MG63 (cell line): ENCODE results near the gene PAPPA2. TPM values are rescaled to one million over a fixed set of nuclear protein-coding genes. Genes with fewer than 3 reads are reported as not detected.

Experiments
- DNase-seq: peaks from one replicate; pipeline ENCODE4 v3.0.0-alpha.2; 2020
- H3K27me3 ChIP-seq: fragments of 250-450 bp; sonication (Bioruptor Pico); 2 replicates; pipeline ENCODE4 v1.5.1; 2020; ENCODE audit warnings: mild to moderate bottlenecking, moderate library complexity
- H3K36me3 ChIP-seq: fragments of 250-450 bp; sonication (Bioruptor Pico); 2 replicates; pipeline ENCODE4 v1.5.1; 2020; ENCODE audit warnings: mild to moderate bottlenecking, moderate library complexity
- H3K4me3 ChIP-seq: fragments of 250-450 bp; sonication (Bioruptor Pico); 2 replicates; pipeline ENCODE4 v1.5.1; 2020; ENCODE audit warnings: mild to moderate bottlenecking, moderate library complexity
- H3K9me3 ChIP-seq: fragments of 250-450 bp; sonication (Bioruptor Pico); 2 replicates; pipeline ENCODE4 v1.5.1; 2020; ENCODE audit warnings: mild to moderate bottlenecking, moderate library complexity
- total RNA-seq: library from RNA; depleted of rRNA; stranded (reverse); fragments of >200 nt; shearing (Covaris generic); gene quantifications from 2 replicates; pipeline ENCODE4 v1.2.3, GENCODE V29; 2014; ENCODE audit warnings: low replicate concordance

Gene PAPPA2
- total RNA-seq, 1 experiment from 2014 or later: 0.53 TPM

GRCh38 chr1:176479971-176480370 lies 17.0 kb downstream of the PAPPA2 start:
- no peaks in the 10 kb centered on the region; the same call in 1 of the 2 replicates for H3K27me3 ChIP-seq
- DNase-seq: no peak
- H3K9me3 ChIP-seq: no peaks in the 10 kb centered on the region
- no peaks in the 10 kb centered on the region for H3K36me3 ChIP-seq
- no peak overlapping the region for H3K4me3 ChIP-seq

GRCh38 chr1:176480750-176481149 lies 17.8 kb downstream of the PAPPA2 start:
- DNase-seq: no peak
- Histone ChIP-seq H3K4me3 (no peak overlapping the region), H3K27me3 (no peaks in the 10 kb centered on the region; the same call in 1 of the 2 replicates), H3K36me3 (no peaks in the 10 kb centered on the region), H3K9me3 (no peaks in the 10 kb centered on the region)

DNA sequence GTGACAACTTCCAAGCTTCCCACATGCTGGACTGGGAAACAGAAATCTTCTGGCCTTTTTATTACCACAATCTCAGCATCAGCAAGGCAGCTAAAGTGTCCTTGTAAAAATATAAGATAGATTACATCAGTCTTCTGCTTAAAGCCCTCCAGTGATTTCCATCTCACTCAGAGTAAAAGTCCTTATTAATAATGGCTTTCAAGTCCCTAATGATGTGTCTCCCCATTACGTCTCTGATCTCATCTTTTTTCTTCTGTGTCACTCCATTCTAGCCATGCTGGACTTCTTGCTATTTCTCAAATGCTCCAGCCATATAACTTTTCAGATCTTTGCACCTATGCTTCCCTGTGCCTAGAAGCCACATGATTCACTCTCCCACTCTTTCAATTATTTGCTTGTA lies 22.1 kb downstream of the PAPPA2 start:
- no peak overlapping the region for H3K4me3 ChIP-seq
- no peaks in the 10 kb centered on the region; the same call in 1 of the 2 replicates for H3K27me3 ChIP-seq
- no peak for DNase-seq
- H3K9me3 ChIP-seq: no peaks in the 10 kb centered on the region
- no peaks in the 10 kb centered on the region for H3K36me3 ChIP-seq

- Histone ChIP-seq H3K9me3 (no peaks in the 10 kb centered on the region), H3K4me3 (no peak overlapping the region), H3K27me3 (no peaks in the 10 kb centered on the region), H3K36me3 (no peaks in the 10 kb centered on the region)
- DNase-seq: no peak
These were observed 31.5 kb downstream of the PAPPA2 start for GRCh38 chr1:176494436-176494835.

DNA sequence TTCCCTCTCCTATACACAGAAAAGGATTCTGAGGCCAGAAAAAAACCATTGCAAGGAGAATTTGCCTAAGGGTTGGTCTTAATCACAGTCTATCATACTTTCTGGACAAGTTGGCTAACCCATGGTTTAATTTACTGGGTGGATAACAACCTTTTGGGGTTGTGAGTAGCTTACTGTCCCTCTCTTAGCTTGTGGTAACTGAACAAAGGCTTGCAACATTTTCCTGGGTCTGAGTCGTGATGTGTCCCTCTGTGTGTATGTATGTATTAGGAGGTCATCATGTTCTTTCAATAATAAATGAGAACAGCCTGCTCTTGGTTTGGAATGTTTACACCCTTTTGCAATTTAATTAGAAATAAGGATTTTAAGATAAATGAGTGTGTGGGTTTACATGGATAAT lies 36.7 kb downstream of the PAPPA2 start:
- DNase-seq: no peak
- Histone ChIP-seq H3K4me3 (no peak overlapping the region), H3K36me3 (no peaks in the 10 kb centered on the region), H3K27me3 (peaks cover 5% of the 10 kb centered on the region; the same call in 1 of the 2 replicates), H3K9me3 (no peaks in the 10 kb centered on the region)

- DNase-seq: no peak
- H3K9me3 ChIP-seq: no peaks in the 10 kb centered on the region
- no peak overlapping the region for H3K4me3 ChIP-seq
- H3K36me3 ChIP-seq: no peaks in the 10 kb centered on the region
- peaks cover 13% of the 10 kb centered on the region for H3K27me3 ChIP-seq
These were observed 38.6 kb downstream of the PAPPA2 start for GRCh38 chr1:176501599-176501998.

DNA sequence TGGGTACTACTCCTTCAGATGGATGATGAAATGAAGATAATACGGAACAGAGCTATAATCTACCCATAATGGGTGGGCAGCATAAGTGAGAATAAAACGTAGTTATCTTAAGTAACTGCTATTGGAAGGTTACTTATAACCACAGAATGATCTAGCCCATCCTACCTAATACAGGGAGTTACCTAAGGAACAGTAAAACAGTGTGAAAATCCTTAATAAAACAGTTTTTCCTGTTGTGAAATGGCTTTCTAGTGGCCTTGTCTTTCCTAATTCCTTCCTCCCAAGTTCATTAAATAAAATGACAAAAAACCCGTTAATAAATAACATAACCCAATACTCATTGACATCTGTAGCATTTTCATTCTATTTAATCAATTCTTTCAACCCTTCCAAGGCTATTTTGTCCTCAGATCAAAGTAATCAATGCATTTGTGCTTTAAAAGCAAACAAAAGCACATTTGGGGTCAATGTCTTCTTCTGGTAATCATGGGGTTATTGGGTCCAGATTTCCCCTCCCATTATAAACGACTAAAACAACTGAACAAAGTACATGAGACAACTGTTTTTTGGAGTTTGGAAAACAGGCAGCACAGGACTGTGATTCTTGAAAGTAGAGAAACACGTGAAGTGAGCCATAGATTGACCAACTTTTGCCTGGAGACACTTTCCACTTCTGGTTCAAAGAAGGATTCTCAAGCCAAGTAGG lies 42.0 kb downstream of the PAPPA2 start:
- H3K36me3 ChIP-seq: no peaks in the 10 kb centered on the region
- DNase-seq: no peak
- no peak overlapping the region for H3K4me3 ChIP-seq
- peaks cover 17% of the 10 kb centered on the region for H3K27me3 ChIP-seq
- no peaks in the 10 kb centered on the region for H3K9me3 ChIP-seq

DNA sequence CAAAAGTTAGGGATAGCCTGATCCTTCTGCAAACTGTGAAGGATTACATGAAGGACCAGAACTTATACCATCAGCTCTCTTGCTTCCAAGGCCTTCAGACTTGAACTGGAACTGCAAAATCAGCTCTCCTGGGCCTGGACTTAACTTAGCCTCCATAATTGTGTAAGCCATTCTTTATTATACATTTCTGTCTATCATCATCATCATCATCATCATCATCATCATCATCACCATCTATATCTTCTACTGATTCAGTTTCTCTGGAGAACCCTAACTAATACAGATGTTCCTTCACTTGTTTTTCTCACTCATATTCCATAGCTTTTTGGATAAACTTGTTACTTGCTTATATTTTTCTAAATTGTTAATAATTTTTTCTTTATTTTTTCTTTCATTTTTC lies 50.0 kb downstream of the PAPPA2 start:
- H3K9me3 ChIP-seq: no peaks in the 10 kb centered on the region
- DNase-seq: no peak
- peaks cover 2% of the 10 kb centered on the region; the same call in 1 of the 2 replicates for H3K27me3 ChIP-seq
- no peaks in the 10 kb centered on the region for H3K36me3 ChIP-seq
- no peak overlapping the region for H3K4me3 ChIP-seq

DNA sequence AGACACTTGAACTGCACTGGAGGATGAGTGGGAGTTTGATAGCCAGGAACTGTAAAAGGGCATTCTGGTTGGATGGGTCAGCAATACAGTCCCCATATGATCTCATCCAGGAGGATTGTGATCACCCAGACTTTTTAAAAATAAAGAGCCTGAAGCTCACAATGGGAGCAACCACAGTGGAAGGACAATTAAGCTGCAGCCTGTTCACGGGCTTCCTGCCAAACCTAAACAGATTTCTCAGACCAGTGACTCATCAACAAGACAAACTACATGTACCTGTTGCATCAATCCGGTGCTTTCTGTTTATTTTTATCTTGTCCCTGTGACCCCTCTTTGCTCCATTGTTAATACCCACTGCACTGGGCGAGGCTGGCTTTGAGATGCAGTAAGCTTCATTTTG lies 52.3 kb downstream of the PAPPA2 start:
- no peaks in the 10 kb centered on the region for H3K36me3 ChIP-seq
- no peak overlapping the region for H3K4me3 ChIP-seq
- H3K27me3 ChIP-seq: no peaks in the 10 kb centered on the region
- peak; percentile 47 for DNase-seq
- no peaks in the 10 kb centered on the region for H3K9me3 ChIP-seq

GRCh38 chr1:176517484-176517883 lies 54.5 kb downstream of the PAPPA2 start:
- Histone ChIP-seq H3K4me3 (no peak overlapping the region), H3K36me3 (no peaks in the 10 kb centered on the region), H3K9me3 (no peaks in the 10 kb centered on the region), H3K27me3 (no peaks in the 10 kb centered on the region)
- DNase-seq: peak; percentile 6

DNA sequence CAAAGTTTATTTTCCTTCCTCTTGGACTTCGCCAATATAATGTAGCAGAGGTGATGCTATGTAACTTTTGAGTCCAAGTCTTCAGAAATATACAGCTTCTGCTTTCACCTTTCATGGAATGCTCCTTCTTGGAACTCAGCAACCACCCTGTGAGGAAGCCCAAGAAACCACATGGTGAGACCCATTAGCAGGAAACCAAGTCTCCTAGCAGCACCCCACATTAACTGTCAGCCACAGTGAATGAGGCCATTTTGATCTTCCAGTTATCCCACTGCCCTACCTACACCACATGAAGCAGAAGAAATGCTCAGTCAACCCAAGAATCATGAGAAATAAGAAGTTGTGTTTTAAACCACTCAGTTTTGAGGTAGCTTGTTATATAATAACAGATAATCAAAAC lies 58.2 kb downstream of the PAPPA2 start:
- no peak for DNase-seq
- Histone ChIP-seq H3K27me3 (no peaks in the 10 kb centered on the region), H3K4me3 (no peak overlapping the region), H3K36me3 (no peaks in the 10 kb centered on the region), H3K9me3 (no peaks in the 10 kb centered on the region)

- H3K9me3 ChIP-seq: no peaks in the 10 kb centered on the region
- no peak for DNase-seq
- H3K4me3 ChIP-seq: no peak overlapping the region
- H3K27me3 ChIP-seq: no peaks in the 10 kb centered on the region
- no peaks in the 10 kb centered on the region for H3K36me3 ChIP-seq
These were observed 59.4 kb downstream of the PAPPA2 start for GRCh38 chr1:176522310-176522845.

GRCh38 chr1:176529395-176530090 lies 66.6 kb downstream of the PAPPA2 start:
- no peaks in the 10 kb centered on the region for H3K36me3 ChIP-seq
- no peaks in the 10 kb centered on the region for H3K9me3 ChIP-seq
- DNase-seq: no peak
- H3K4me3 ChIP-seq: no peak overlapping the region
- 0 out of 2 replicates have a peak, but pooled peaks cover 2% of the 10 kb centered on the region for H3K27me3 ChIP-seq

GRCh38 chr1:176531036-176531435 lies 68.1 kb downstream of the PAPPA2 start:
- Histone ChIP-seq H3K27me3 (peaks cover 2% of the 10 kb centered on the region; the same call in 1 of the 2 replicates), H3K9me3 (no peaks in the 10 kb centered on the region), H3K4me3 (no peak overlapping the region), H3K36me3 (no peaks in the 10 kb centered on the region)
- no peak for DNase-seq

GRCh38 chr1:176531921-176532897 lies 69.2 kb downstream of the PAPPA2 start:
- no peaks in the 10 kb centered on the region for H3K36me3 ChIP-seq
- peaks cover 2% of the 10 kb centered on the region; the same call in 1 of the 2 replicates for H3K27me3 ChIP-seq
- no peak overlapping the region for H3K4me3 ChIP-seq
- no peaks in the 10 kb centered on the region for H3K9me3 ChIP-seq
- no peak for DNase-seq

DNA sequence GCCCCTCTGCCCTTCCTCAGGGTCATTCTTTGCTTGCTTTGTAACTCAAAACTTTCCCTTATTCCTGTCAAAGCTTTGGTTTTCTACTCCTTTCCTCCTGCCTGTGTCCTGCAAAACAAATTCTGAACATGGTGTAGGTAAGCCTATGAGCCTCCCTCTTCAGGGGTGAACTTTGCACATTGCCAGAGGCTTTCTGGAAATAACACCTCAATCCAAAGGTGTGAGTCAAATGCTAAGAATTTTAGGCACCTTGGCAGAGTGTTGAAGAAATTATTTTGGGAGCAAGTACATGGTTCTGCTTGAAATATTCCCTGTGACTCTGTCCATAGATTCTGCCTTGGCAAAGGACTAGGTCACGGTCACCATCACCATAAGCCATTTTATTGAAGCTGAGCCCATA lies 70.0 kb downstream of the PAPPA2 start:
- DNase-seq: no peak
- Histone ChIP-seq H3K4me3 (no peak overlapping the region), H3K36me3 (no peaks in the 10 kb centered on the region), H3K9me3 (no peaks in the 10 kb centered on the region), H3K27me3 (peaks cover 2% of the 10 kb centered on the region; the same call in 1 of the 2 replicates)
